Measurements from ENCODE around the gene G6PC3.

G6PC3 gene

DNA sequence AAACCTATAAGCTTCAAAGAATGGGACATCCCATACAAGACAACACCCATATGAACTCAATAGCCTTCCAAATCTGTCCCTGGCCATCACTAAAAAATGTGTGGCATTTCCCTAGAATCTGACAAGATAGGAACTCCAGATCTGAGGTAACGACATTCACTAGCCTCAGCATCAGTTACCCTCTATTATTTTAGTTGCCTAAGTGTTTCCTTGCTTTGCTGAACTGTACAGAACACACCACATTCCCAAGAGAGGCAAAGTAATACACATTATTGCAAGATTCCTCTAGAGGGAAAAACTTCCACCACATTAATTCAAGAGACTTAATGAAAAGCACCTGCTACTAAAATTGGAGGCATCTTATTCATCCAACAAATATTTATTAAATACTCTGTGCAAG, 9.1 kb upstream of the G6PC3 start:
- DNase-seq = no peak

GRCh38 chr17:44062871-44063270, 7.7 kb upstream of the G6PC3 start:
- no peak for DNase-seq

- DNase-seq = no peak
Measured at GRCh38 chr17:44063704-44064639, 6.6 kb upstream of the G6PC3 start.

- DNase-seq = peak; percentile 43
Measured at GRCh38 chr17:44065668-44066203, 4.8 kb upstream of the G6PC3 start.

- DNase-seq = peak; percentile 93
Measured at GRCh38 chr17:44066204-44066930, 4.2 kb upstream of the G6PC3 start, which contains the start of gene LSM12. Gene LSM12, minus strand, starts transcription at chr17:44066671. Its CDS starts 84 bp downstream, at chr17:44066587.

GRCh38 chr17:44067545-44067940, 3.0 kb upstream of the G6PC3 start:
- no peak for DNase-seq

DNA sequence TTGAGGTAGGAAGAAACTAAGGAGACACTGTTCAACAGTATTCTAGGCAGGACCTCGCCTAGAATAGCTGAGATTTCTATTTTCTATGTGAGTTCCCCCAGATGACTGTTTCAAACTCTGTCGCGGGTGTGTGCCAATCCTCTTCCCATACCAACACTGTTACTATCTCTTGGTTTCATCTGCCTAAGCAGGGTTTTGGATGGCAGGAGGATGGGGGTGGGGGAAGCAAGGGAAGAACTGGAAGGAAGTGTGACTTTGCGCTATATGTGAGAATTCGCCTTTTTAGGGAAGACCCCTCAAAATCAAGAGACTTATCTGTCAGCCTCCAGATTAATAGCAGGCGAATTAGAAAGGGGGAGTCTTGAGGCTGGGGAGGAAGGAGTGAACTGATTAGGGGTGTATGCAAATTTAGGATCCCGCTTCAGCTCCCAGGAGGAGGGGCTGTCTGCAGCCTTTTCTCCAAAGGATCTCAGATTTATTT, 521 bp upstream of the G6PC3 start:
- DNase-seq = peak; percentile 65

DNA sequence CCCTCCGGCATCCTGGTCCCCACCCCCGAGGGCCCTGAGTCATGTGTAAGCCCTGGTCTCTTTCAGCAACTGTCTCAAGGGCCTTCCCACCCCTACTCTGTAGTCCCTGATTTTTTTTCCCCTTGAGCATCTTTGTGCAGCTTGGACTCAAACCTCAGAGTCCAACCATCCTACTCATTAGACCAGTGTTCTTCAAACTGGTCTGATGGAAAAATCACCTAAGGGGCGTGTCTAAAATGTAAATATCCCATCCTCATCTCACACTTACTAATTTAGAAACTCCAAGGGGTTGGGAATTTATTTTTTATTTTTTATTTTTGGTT, 624 bp downstream of the G6PC3 start:
- no peak for DNase-seq

GRCh38 chr17:44071772-44072171, 1.2 kb downstream of the G6PC3 start:
- peak; percentile 50 for DNase-seq

DNA sequence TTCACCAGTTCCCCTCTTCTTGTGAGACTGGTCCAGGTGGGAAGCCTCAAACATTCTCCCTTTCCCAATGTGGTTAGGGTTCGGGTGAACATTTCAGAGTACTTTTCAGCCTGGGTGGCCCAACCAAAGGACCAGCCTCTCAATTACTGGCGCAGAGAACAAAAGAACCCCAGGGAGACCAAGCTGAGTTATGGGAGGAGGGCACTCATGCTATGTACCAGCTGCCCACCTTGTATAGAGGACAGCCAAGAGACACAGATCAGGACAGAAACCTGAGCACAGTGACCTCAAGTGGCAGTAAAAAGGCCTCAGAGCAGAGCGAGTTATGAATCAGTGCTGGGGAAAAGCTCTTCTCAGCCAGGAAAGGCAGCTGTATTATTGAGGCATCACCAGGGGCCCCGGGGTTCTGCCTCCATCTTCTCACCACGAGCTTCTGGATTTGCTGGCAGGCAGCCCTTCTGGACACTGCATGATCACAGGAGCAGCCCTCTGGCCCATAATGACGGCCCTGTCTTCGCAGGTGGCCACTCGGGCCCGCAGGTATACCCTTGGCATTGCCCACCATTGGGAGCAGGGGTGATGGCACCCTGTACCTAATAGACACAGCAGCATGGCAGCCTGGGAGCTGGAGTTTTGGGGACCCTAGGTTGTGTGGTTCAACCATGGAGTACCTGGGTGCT, 3.8 kb downstream of the G6PC3 start:
- no peak for DNase-seq

DNA sequence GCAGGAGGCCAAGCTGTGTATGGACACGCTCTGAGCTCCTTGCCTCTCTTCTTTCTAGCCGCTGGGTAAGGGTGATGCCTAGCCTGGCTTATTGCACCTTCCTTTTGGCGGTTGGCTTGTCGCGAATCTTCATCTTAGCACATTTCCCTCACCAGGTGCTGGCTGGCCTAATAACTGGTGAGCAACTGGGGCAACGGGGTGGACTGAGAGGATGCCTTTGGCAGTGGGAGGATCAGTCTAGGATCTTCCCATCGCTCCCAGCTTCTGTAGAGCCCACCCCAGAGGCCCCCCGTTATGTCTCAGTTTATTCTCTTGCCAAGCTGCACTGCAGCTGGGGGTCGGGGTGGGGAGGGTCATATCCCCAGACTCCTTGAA, 4.4 kb downstream of the G6PC3 start:
- DNase-seq = no peak

DNA sequence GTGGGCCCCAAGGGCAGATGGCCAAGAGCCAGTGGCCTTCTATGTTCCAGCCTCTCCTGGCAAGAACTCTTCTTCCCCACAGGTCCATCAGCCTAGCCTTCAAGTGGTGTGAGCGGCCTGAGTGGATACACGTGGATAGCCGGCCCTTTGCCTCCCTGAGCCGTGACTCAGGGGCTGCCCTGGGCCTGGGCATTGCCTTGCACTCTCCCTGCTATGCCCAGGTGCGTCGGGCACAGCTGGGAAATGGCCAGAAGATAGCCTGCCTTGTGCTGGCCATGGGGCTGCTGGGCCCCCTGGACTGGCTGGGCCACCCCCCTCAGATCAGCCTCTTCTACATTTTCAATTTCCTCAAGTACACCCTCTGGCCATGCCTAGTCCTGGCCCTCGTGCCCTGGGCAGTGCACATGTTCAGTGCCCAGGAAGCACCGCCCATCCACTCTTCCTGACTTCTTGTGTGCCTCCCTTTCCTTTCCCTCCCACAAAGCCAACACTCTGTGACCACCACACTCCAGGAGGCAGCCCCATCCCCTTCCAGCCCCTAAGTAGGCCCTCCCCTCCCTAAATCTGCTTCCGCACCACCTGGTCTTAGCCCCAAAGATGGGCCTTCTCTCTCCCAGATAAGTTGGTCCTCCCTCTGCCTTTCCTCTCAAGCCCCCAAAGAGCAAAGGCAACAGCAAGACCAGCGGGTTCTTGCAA, 5.2 kb downstream of the G6PC3 start:
- no peak for DNase-seq

DNA sequence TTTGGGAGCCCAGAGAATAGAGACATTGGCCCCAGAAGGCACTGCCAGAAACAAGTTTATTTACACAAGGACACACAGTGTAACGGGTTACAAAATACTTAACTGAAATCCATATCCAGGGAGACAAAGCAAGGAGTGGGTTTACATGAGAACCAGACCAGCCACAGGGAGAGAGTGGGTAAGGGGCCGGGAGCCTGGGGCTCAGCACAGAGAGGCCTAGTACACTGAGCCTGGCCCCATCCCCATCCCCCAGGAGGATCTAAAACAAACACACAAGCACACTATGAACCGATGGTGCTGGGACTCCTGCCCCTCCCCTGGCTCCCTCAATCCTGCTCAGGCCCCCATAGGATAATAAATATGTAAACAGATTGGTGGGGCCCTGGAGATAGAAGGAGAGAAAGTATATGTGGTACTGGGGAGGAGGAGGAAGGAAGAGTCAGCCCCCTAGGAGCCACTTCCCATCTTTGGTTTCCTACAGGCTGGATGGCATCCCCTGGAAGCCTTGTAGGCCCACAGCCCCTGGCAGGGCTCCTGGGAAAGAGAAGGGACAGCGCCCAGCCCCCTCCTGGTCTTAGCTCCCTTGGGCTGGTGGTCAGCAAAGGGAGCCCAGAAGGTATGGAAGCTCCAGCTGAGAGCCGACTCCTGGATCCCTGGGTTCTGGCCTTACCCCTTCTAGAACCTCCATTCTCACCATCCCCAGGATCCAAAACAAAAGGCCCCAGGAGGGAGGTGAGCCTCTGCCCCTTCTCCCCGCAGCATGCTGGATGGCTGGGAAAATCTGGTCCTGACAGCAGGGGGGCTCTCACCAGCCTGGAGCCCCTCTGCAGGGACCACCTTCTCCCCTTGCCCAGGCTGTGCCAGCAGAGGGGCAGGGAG, 6.4 kb downstream of the G6PC3 start:
- DNase-seq = no peak

DNA sequence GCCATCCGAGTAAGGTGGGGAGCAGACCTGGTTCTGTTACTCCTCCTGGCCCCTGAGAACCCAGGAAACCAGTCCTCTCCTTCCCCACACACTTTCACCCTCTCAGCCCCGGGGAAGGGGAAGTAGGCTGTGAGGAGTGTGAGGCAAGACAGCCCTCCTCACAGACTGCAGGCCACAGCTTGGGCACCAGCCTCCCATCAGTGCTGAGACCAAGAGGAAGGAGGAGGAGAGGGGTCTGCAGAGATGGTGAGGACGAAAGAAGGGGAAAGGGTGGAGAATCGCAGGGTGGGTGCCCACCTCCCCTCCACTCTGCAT, 7.0 kb downstream of the G6PC3 start:
- DNase-seq = peak; percentile 47

DNA sequence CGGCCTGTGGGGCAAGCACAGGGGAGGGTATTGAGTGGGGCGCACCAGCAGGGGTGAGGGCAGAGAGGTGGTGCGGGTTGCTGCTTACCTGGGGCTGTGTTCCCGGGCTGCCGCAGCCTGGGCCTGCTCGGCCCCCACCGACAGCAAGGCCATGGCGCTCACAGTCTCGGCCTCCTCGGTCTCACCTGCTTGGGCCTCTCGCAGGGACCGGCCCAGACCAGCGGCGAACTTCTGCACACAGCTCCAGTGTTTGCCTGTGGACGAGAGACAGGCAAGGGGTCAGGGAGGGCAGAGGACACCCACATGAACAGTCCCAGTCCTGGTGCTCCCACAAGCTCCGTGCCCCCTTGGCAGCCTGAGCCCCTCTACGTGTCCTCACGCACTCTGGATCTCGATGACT, 7.9 kb downstream of the G6PC3 start:
- no peak for DNase-seq

- DNase-seq = no peak
Measured at GRCh38 chr17:44079877-44080821, 9.6 kb downstream of the G6PC3 start.

- no peak for DNase-seq
Measured at GRCh38 chr17:44081681-44082080, 11.1 kb downstream of the G6PC3 start.

GRCh38 chr17:44082256-44082927, 11.9 kb downstream of the G6PC3 start:
- no peak for DNase-seq

DNA sequence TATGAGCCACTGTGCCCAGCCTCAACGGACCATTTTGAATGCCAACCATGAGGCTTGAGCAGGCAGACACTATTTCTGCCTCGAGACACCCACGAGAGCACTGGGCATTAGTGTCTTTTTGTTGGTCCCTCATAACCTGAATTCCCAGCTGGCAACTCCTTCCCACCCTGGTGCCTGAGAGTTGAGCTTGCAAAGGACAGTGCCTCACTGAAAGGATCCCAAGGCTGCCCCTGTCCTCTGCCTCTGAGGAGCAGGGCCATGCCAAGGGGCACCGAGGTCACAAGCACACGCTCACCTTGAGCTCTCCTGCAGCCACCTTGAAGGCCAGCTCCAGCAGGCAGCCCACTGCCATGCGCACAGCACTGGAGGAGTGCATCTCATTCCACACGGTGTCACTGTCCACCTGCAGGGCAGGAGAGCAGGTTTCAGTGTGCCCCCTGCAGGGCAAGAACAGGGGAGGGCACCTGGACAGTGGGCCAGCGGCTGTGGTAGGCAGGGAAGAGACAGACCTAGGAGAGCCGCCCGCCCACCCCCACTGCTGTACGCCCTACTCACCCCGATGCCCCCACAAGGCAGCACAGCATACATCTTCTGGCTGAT, 12.8 kb downstream of the G6PC3 start:
- peak; percentile 64 for DNase-seq
